HG02610 (cell line): Measurements from ENCODE around the gene EOLA1.
"Not testable (repeated sequence)": the region's sequence is repeated elsewhere in the genome, so short reads cannot be mapped to it uniquely, and the experiment has no call there.

Experiments
- ATAC-seq: cut with Tn5 transposase; IDR thresholded peaks from one replicate; pipeline ENCODE4 v1.9.1; 2021; ENCODE audit warnings: mild to moderate bottlenecking, moderate library complexity; ENCODE audit not compliant: unreplicated experiment

Gene EOLA1

GRCh38 chrX:149595214-149595613 lies 54.4 kb downstream of the EOLA1 start, which contains the start of gene HSFX2:
HSFX2 (minus strand) TSS chrX:149595314; CDS start chrX:149594700, 614 bp downstream.
- ATAC-seq: not testable (repeated sequence)

GRCh38 chrX:149595943-149596342 lies 55.1 kb downstream of the EOLA1 start:
- not testable (repeated sequence) for ATAC-seq
